IPS DF 19.7 (cell line): Measurements from ENCODE around the gene ATXN7L1.
"Not testable (repeated sequence)": the region's sequence is repeated elsewhere in the genome, so short reads cannot be mapped to it uniquely, and the experiment has no call there.

Experiments used
- DNase-seq: peaks from one replicate; pipeline ENCODE4 v3.0.0-alpha.2; 2013; ENCODE audit warnings: low read depth, low spot score

The ATXN7L1 gene

GRCh38 chr7:105744258-105744657 is 132.1 kb downstream of the ATXN7L1 start:
- no peak for DNase-seq

- no peak for DNase-seq
Measured at GRCh38 chr7:105743351-105744090, 132.9 kb downstream of the ATXN7L1 start.

GRCh38 chr7:105742787-105743186 is 133.6 kb downstream of the ATXN7L1 start:
- no peak for DNase-seq

GRCh38 chr7:105741982-105742381 is 134.4 kb downstream of the ATXN7L1 start:
- DNase-seq: no peak

GRCh38 chr7:105738133-105738532 is 138.3 kb downstream of the ATXN7L1 start:
- no peak for DNase-seq

- no peak for DNase-seq
Measured at GRCh38 chr7:105734233-105734632, 142.2 kb downstream of the ATXN7L1 start.

GRCh38 chr7:105731042-105731441 is 145.4 kb downstream of the ATXN7L1 start:
- no peak for DNase-seq

GRCh38 chr7:105728028-105728427 is 148.4 kb downstream of the ATXN7L1 start:
- no peak for DNase-seq

- DNase-seq: no peak
Measured at GRCh38 chr7:105724688-105725087, 151.7 kb downstream of the ATXN7L1 start.

GRCh38 chr7:105723572-105723971 is 152.8 kb downstream of the ATXN7L1 start:
- no peak for DNase-seq

- no peak for DNase-seq
Measured at GRCh38 chr7:105721571-105722104, 154.8 kb downstream of the ATXN7L1 start.

GRCh38 chr7:105719919-105720318 is 156.5 kb downstream of the ATXN7L1 start:
- no peak for DNase-seq

- no peak for DNase-seq
Measured at GRCh38 chr7:105719395-105719794, 157.0 kb downstream of the ATXN7L1 start.

GRCh38 chr7:105718511-105718925 is 157.9 kb downstream of the ATXN7L1 start:
- no peak for DNase-seq

GRCh38 chr7:105715528-105715927 is 160.9 kb downstream of the ATXN7L1 start:
- no peak for DNase-seq

GRCh38 chr7:105713488-105714465 is 162.6 kb downstream of the ATXN7L1 start:
- DNase-seq: no peak

GRCh38 chr7:105712877-105713276 is 163.5 kb downstream of the ATXN7L1 start:
- no peak for DNase-seq

- DNase-seq: no peak
Measured at GRCh38 chr7:105711726-105712402, 164.5 kb downstream of the ATXN7L1 start.

- not testable (repeated sequence) for DNase-seq
Measured at GRCh38 chr7:105710720-105711119, 165.7 kb downstream of the ATXN7L1 start.

GRCh38 chr7:105708763-105709080 is 167.7 kb downstream of the ATXN7L1 start:
- no peak for DNase-seq

- DNase-seq: no peak
Measured at GRCh38 chr7:105707967-105708762, 168.2 kb downstream of the ATXN7L1 start.
